CD8-positive, alpha-beta memory T cell (primary cell): ENCODE data around the gene LIPH. TPM values are rescaled to one million over a fixed set of nuclear protein-coding genes. Genes with fewer than 3 reads are reported as not detected.

ENCODE experiments used
- CTCF ChIA-PET: fragments of 350-600 bp; sonication (Branson Sonifier 250); formaldehyde crosslinking; loops from one replicate; lab custom pipeline; 2021; ENCODE audit warnings: antibody characterized with exemption; lab: Charles Lee
- POLR2A ChIA-PET: fragments of 350-600 bp; sonication (Branson Sonifier 250); formaldehyde crosslinking; loops from one replicate; lab custom pipeline; 2021; ENCODE audit warnings: antibody characterized with exemption; lab: Charles Lee
- DNase-seq, 5 donors: peaks; one replicate each; pipeline versions ENCODE4 v3.0.0 to v3.0.0-alpha.2; 2020 to 2022; ENCODE audit warnings: mixed read lengths in 1 of 5
- H3K27ac ChIP-seq: one replicate; pipeline ENCODE4 v1.7.0; 2013; ENCODE audit warnings: low read depth, mild to moderate bottlenecking, low read length, moderate library complexity
- H3K27me3 ChIP-seq: 2 replicates; pipeline ENCODE4 v1.7.0; 2013; ENCODE audit warnings: low read length, mild to moderate bottlenecking; ENCODE audit not compliant: insufficient read depth, poor library complexity, severe bottlenecking
- H3K36me3 ChIP-seq: 2 replicates; pipeline ENCODE4 v1.7.0; 2013; ENCODE audit warnings: mild to moderate bottlenecking, low read length, moderate library complexity; ENCODE audit not compliant: insufficient read depth
- H3K4me1 ChIP-seq: 2 replicates; pipeline ENCODE4 v1.7.0; 2013; ENCODE audit warnings: mild to moderate bottlenecking, low read length, moderate library complexity; ENCODE audit not compliant: insufficient read depth
- H3K4me3 ChIP-seq: 2 replicates; pipeline ENCODE4 v1.7.0; 2013; ENCODE audit warnings: mild to moderate bottlenecking, low read length
- H3K9me3 ChIP-seq: 2 replicates; pipeline ENCODE4 v1.7.0; 2013; ENCODE audit warnings: mild to moderate bottlenecking, low read length
- H3K27ac Mint-ChIP-seq, 8 donors: one replicate each; pipeline ENCODE4 v1.8.0; 2020 to 2021; ENCODE audit warnings: mixed read lengths in 8 of 8, mild to moderate bottlenecking in 6 of 8, inconsistent platforms in 3 of 8, moderate library complexity in 3 of 8
- H3K27me3 Mint-ChIP-seq, 2 donors: one replicate each; pipeline ENCODE4 v1.8.0; 2020 to 2021; ENCODE audit warnings: mixed read lengths in 2 of 2, mild to moderate bottlenecking in 1 of 2, moderate library complexity in 1 of 2
- H3K36me3 Mint-ChIP-seq, 3 donors: one replicate each; pipeline ENCODE4 v1.8.0; 2020 to 2021; ENCODE audit warnings: mixed read lengths in 3 of 3, inconsistent platforms in 1 of 3, mild to moderate bottlenecking in 1 of 3
- H3K4me1 Mint-ChIP-seq, 3 donors: one replicate each; pipeline ENCODE4 v1.8.0; 2020 to 2021; ENCODE audit warnings: mixed read lengths in 3 of 3, inconsistent platforms in 1 of 3, mild to moderate bottlenecking in 1 of 3
- H3K4me3 Mint-ChIP-seq, 7 donors: one replicate each; pipeline ENCODE4 v1.8.0; 2020 to 2021; ENCODE audit warnings: mixed read lengths in 7 of 7, mild to moderate bottlenecking in 6 of 7, moderate library complexity in 4 of 7, inconsistent platforms in 2 of 7
- H3K9me3 Mint-ChIP-seq, 5 donors: one replicate each; pipeline ENCODE4 v1.8.0; 2020 to 2022; ENCODE audit warnings: mixed read lengths in 5 of 5, mild to moderate bottlenecking in 3 of 5, moderate library complexity in 2 of 5, inconsistent platforms in 1 of 5
- polyA plus RNA-seq: library from polyadenylated mRNA; unstranded; fragments of 300-500 nt; fragmentation: Illumina TruSeq; gene quantifications from one replicate; pipeline ENCODE4 v1.2.3, GENCODE V29; 2021
- total RNA-seq, 2 experiments: library from RNA; stranded (reverse); gene quantifications; one replicate each; pipeline ENCODE4 v1.2.3, GENCODE V29; 2021

LIPH gene
- not detected for total RNA-seq
- polyA plus RNA-seq, result not detected

- no peaks in the 10 kb centered on the region for H3K4me1 ChIP-seq
- H3K27ac Mint-ChIP-seq, result no peak within 1 kb of the TSS
- H3K4me3 ChIP-seq, result no peak within 1 kb of the TSS
- CTCF ChIA-PET, result no interaction called here
- H3K4me3 Mint-ChIP-seq, result no peak within 1 kb of the TSS
- H3K27me3 Mint-ChIP-seq, result peaks cover 0 to 3% of the 10 kb centered on the region in 2 donors
- POLR2A ChIA-PET, result no interaction called here
- peaks cover 3 to 7% (median 7%) of the 10 kb centered on the region in 3 donors for H3K4me1 Mint-ChIP-seq
- H3K9me3 ChIP-seq, result no peaks in the 10 kb centered on the region
- no peaks in the 10 kb centered on the region for H3K36me3 ChIP-seq
- H3K36me3 Mint-ChIP-seq, result no peaks in the 10 kb centered on the region
- no peaks in the 10 kb centered on the region for H3K9me3 Mint-ChIP-seq
- H3K27me3 ChIP-seq, result no peaks in the 10 kb centered on the region
- no peak for DNase-seq
- H3K27ac ChIP-seq, result no peak within 1 kb of the TSS
Measured at GRCh38 chr3:185552358-185552877, at the start of gene LIPH. Gene LIPH, minus strand, starts transcription at chr3:185552588. Its CDS starts 117 bp downstream, at chr3:185552471.

- peak overlapping the region in 2 of 8 donors; percentile 2 to 69 for H3K27ac Mint-ChIP-seq
- H3K9me3 ChIP-seq, result no peaks in the 10 kb centered on the region
- H3K4me3 Mint-ChIP-seq, result peak overlapping the region in 1 of 7 donors; percentile 1
- H3K4me1 Mint-ChIP-seq, result peaks cover 15 to 20% (median 16%) of the 10 kb centered on the region in 3 donors
- ChIA-PET CTCF (interaction anchor here (0.7 to 1.5 kb wide), 2 partner anchors 9 kb away, joined by 3 to 4 read pairs; partner anchors contain the start of gene SENP2), POLR2A (no interaction called here)
- H3K36me3 Mint-ChIP-seq, result peaks cover 7 to 65% (median 16%) of the 10 kb centered on the region in 3 donors
- no peak overlapping the region for H3K27ac ChIP-seq
- H3K36me3 ChIP-seq, result peaks cover 8% of the 10 kb centered on the region
- no peaks in the 10 kb centered on the region for H3K27me3 Mint-ChIP-seq
- H3K9me3 Mint-ChIP-seq, result no peaks in the 10 kb centered on the region
- DNase-seq, result no peak
- H3K27me3 ChIP-seq, result no peaks in the 10 kb centered on the region
- H3K4me3 ChIP-seq, result no peak overlapping the region
- H3K4me1 ChIP-seq, result no peaks in the 10 kb centered on the region
Measured at GRCh38 chr3:185595526-185595925, 43.1 kb upstream of the LIPH start.

GRCh38 chr3:185594073-185594472 is 41.7 kb upstream of the LIPH start:
- peaks cover 16 to 22% (median 16%) of the 10 kb centered on the region in 3 donors for H3K4me1 Mint-ChIP-seq
- Histone ChIP-seq H3K4me1 (peaks cover 4% of the 10 kb centered on the region), H3K36me3 (peaks cover 8% of the 10 kb centered on the region), H3K27ac (no peak overlapping the region), H3K4me3 (no peak overlapping the region), H3K9me3 (no peaks in the 10 kb centered on the region), H3K27me3 (no peaks in the 10 kb centered on the region)
- H3K27ac Mint-ChIP-seq, result no peak overlapping the region
- H3K36me3 Mint-ChIP-seq, result peaks cover 3 to 58% (median 10%) of the 10 kb centered on the region in 3 donors
- H3K4me3 Mint-ChIP-seq, result no peak overlapping the region
- no peak for DNase-seq
- no peaks in the 10 kb centered on the region for H3K9me3 Mint-ChIP-seq
- ChIA-PET POLR2A (no interaction called here), CTCF (no interaction called here)
- no peaks in the 10 kb centered on the region for H3K27me3 Mint-ChIP-seq

GRCh38 chr3:185586686-185587039 is 34.3 kb upstream of the LIPH start:
- no peak for DNase-seq
- peaks cover 31% of the 10 kb centered on the region for H3K4me1 ChIP-seq
- H3K27ac ChIP-seq, result peak overlapping the region; percentile 97
- Mint-ChIP-seq H3K9me3 (no peaks in the 10 kb centered on the region), H3K4me1 (peaks cover 42 to 56% (median 42%) of the 10 kb centered on the region in 3 donors), H3K27me3 (peaks cover 0 to 6% of the 10 kb centered on the region in 2 donors), H3K4me3 (peak overlapping the region; percentile 84 to 94 (median 90)), H3K27ac (peak overlapping the region; percentile 92 to 98 (median 96)), H3K36me3 (peaks cover 0 to 26% (median 2%) of the 10 kb centered on the region in 3 donors)
- H3K4me3 ChIP-seq, result peak overlapping the region; percentile 93
- no peaks in the 10 kb centered on the region for H3K27me3 ChIP-seq
- H3K36me3 ChIP-seq, result no peaks in the 10 kb centered on the region
- ChIA-PET CTCF (interaction anchor here (0.8 to 3.4 kb wide), 9 partner anchors 9 to 357 kb away, joined by 3 to 15 read pairs (median 4); partner anchors contain the start of gene TRA2B), POLR2A (interaction anchor here (0.5 to 1.7 kb wide), 10 partner anchors 10 to 1197 kb away, joined by 3 to 9 read pairs (median 5); partner anchors contain the start of genes EIF4A2, TBCCD1, TMEM41A and TRA2B)
- no peaks in the 10 kb centered on the region for H3K9me3 ChIP-seq

GRCh38 chr3:185585859-185586685 is 33.7 kb upstream of the LIPH start, which contains the start of gene SENP2:
Gene SENP2, plus strand, starts transcription at chr3:185586295. Its CDS starts 119 bp downstream, at chr3:185586414.
- H3K36me3 Mint-ChIP-seq, result peaks cover 0 to 22% (median 1%) of the 10 kb centered on the region in 3 donors
- no peaks in the 10 kb centered on the region for H3K9me3 Mint-ChIP-seq
- H3K36me3 ChIP-seq, result no peaks in the 10 kb centered on the region
- no peaks in the 10 kb centered on the region for H3K9me3 ChIP-seq
- H3K27me3 ChIP-seq, result no peaks in the 10 kb centered on the region
- ChIA-PET CTCF (interaction anchor here (0.8 to 3.4 kb wide), 9 partner anchors 9 to 358 kb away, joined by 3 to 15 read pairs (median 4); partner anchors contain the start of gene TRA2B), POLR2A (interaction anchor here (0.5 to 1.7 kb wide), 9 partner anchors 27 to 1198 kb away, joined by 3 to 9 read pairs (median 4); partner anchors contain the start of genes EIF4A2, TBCCD1, TMEM41A and TRA2B)
- peak within 1 kb of the TSS; percentile 92 to 98 (median 96) for H3K27ac Mint-ChIP-seq
- peaks cover 0 to 6% of the 10 kb centered on the region in 2 donors for H3K27me3 Mint-ChIP-seq
- peak; percentile 98 to 100 (median 100) for DNase-seq
- H3K4me1 ChIP-seq, result peaks cover 31% of the 10 kb centered on the region
- H3K4me3 Mint-ChIP-seq, result peak within 1 kb of the TSS; percentile 84 to 94 (median 90)
- H3K4me1 Mint-ChIP-seq, result peaks cover 42 to 56% (median 42%) of the 10 kb centered on the region in 3 donors
- H3K4me3 ChIP-seq, result peak within 1 kb of the TSS; percentile 93
- peak within 1 kb of the TSS; percentile 97 for H3K27ac ChIP-seq

- Histone ChIP-seq H3K4me3 (peak overlapping the region; percentile 54), H3K36me3 (no peaks in the 10 kb centered on the region), H3K9me3 (no peaks in the 10 kb centered on the region), H3K27ac (peak overlapping the region; percentile 97), H3K4me1 (peaks cover 31% of the 10 kb centered on the region), H3K27me3 (no peaks in the 10 kb centered on the region)
- Mint-ChIP-seq H3K27me3 (peaks cover 0 to 6% of the 10 kb centered on the region in 2 donors), H3K4me3 (peak overlapping the region; percentile 84 to 94 (median 90)), H3K9me3 (no peaks in the 10 kb centered on the region), H3K4me1 (peaks cover 42 to 56% (median 42%) of the 10 kb centered on the region in 3 donors), H3K27ac (peak overlapping the region; percentile 92 to 98 (median 96)), H3K36me3 (peaks cover 0 to 19% (median 0%) of the 10 kb centered on the region in 3 donors)
- POLR2A ChIA-PET, result interaction anchor here (1.0 to 1.7 kb wide), 6 partner anchors 26 to 1199 kb away, joined by 4 to 9 read pairs (median 6); partner anchors contain the start of genes EIF4A2, TBCCD1, TMEM41A and TRA2B
- no peak for DNase-seq
- CTCF ChIA-PET, result interaction anchor here (1.0 to 3.4 kb wide), 7 partner anchors 10 to 352 kb away, joined by 3 to 15 read pairs (median 5); partner anchors contain the start of gene TRA2B
Measured at GRCh38 chr3:185585518-185585858, 33.1 kb upstream of the LIPH start.

- Mint-ChIP-seq H3K27me3 (peaks cover 0 to 6% of the 10 kb centered on the region in 2 donors), H3K4me1 (peaks cover 42 to 56% (median 42%) of the 10 kb centered on the region in 3 donors), H3K4me3 (peak overlapping the region; percentile 22 to 90 (median 52)), H3K36me3 (peaks cover 0 to 17% (median 0%) of the 10 kb centered on the region in 3 donors), H3K27ac (peak overlapping the region in 6 of 8 donors; percentile 60 to 96 (median 78)), H3K9me3 (no peaks in the 10 kb centered on the region)
- ChIA-PET POLR2A (no interaction called here), CTCF (interaction anchor here (3.1 to 3.4 kb wide), 2 partner anchors 9 to 26 kb away, joined by 10 to 15 read pairs; no protein-coding TSS in a partner anchor)
- H3K9me3 ChIP-seq, result no peaks in the 10 kb centered on the region
- no peaks in the 10 kb centered on the region for H3K36me3 ChIP-seq
- H3K27ac ChIP-seq, result no peak overlapping the region
- H3K4me1 ChIP-seq, result peaks cover 31% of the 10 kb centered on the region
- DNase-seq, result no peak
- H3K4me3 ChIP-seq, result no peak overlapping the region
- no peaks in the 10 kb centered on the region for H3K27me3 ChIP-seq
Measured at GRCh38 chr3:185584686-185585085, 32.3 kb upstream of the LIPH start.
